Activated effector memory CD4-positive, alpha-beta T cell treated with anti-CD3 and anti-CD28 coated beads, Interleukin-2, amount 50 U/mL, for 16 hours (primary cell): ENCODE data around the gene PRR23E.

Experiments
- DNase-seq: peaks from one replicate; pipeline ENCODE4 v3.0.0-alpha.2; 2020

Gene PRR23E

DNA sequence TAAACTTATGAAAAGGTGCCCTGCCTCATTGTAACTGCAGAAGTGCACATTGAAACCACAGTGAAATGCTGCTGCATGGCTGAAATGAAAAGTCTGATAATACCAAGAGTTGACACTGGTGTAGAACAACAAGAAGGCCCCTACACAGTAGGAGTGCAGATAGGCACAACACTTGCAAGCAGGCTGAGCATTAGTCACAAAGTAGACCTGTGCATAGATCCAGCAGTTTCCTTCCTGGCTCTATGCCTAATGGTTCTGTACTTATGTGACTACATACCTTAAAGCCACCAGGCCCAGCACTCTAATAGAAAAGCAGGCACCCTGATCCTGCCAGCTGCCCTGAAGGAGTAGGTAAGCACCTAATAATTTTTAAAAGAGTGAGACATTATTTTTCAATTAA, 41.8 kb downstream of the PRR23E start:
- DNase-seq, result no peak

DNA sequence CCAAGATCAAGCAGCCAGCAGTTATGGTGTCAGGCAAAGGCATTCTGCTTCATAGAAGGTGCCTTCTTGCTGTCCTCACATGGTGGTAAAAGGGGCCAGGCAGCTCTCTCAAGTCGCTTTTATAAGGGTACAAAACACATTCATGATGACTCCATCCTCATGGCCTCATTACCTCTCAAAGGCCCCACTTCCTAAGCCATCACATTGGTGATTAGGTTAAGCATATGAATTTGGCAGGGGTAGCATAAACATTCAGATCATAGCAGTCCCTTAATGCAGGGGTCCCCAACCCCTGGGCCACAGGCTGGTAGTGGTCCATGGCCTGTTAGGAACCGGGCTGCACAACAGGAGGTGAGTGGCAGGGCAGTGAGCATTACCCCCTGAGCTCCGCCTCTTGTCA, 42.8 kb downstream of the PRR23E start:
- DNase-seq, result no peak

DNA sequence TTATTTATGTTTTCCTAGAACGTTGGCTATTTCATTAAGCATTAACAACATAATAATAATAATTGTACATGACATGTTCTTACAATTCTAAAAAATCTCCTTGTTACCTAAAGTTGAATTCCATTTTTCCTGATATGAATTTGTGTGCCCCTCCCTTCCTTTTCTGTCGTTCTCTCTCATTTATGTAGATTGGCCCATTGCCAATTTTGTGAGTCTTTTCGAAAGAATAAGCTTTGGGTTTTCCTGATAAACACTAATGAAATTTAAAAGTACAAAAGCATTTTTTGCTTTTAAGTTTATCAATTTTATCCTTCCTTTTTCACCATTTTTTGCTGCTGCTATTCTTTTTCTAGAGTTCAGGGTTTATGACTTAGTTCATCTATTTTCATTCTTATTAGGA, 44.9 kb downstream of the PRR23E start:
- no peak for DNase-seq

DNA sequence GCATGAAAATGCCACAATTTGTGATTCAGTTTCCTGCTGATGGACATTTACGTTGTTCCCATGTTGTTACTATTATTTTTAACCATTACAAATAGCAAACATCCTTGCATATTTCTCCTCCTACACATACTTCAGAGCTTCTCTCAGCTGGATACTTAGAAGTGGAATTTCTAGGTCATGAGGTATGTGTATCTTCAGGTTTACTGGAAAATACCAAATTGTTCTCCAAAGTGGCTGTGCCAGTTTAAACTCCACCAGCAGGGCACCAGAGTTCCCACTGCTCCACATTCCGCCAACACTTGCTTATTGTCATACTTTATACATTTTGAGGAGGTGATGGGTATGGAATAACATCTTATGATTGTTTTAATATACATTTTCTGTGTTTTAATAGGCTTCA, 45.7 kb downstream of the PRR23E start:
- no peak for DNase-seq

DNA sequence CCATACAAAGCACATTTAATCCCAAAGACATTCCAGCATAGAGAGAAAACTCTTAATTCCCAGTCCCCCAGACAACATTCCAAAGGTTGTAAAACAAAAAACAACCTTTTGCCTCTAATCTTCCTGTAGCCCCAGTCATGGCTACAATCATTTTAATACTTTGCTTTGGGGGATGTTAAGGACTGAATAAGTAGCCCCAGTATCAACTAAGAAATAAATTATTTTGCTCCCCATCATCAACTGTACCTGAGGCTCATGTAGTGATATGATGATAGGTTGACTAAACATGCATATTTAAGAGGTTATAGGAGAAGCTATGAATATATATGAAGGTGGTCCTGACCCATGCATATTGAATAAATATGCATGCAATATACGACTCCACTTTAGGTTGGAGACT, 54.4 kb downstream of the PRR23E start:
- no peak for DNase-seq
